Loucy (cell line): ENCODE results near the gene CBLC.

Source experiments
- H2AFZ ChIP-seq: fragments of 200-600 bp; sonication (generic); 2 replicates; pipeline ENCODE4 v1.6.0; 2016; ENCODE audit warnings: antibody characterized with exemption, mild to moderate bottlenecking, low read length, moderate library complexity
- H3F3A ChIP-seq: fragments of 200-600 bp; 2 replicates; pipeline ENCODE4 v1.6.0; 2016; ENCODE audit warnings: antibody characterized with exemption, low read depth, mild to moderate bottlenecking
- H3K27me3 ChIP-seq: fragments of 200-600 bp; sonication (generic); 2 replicates; pipeline ENCODE4 v1.6.1; 2014; ENCODE audit warnings: low read length, mild to moderate bottlenecking; ENCODE audit not compliant: insufficient read depth, poor library complexity, severe bottlenecking
- H3K36me3 ChIP-seq: fragments of 200-600 bp; sonication (generic); 2 replicates; pipeline ENCODE4 v1.6.1; 2016; ENCODE audit warnings: low read length; ENCODE audit not compliant: insufficient read depth
- H3K4me1 ChIP-seq: fragments of 200-600 bp; sonication (generic); 2 replicates; pipeline ENCODE4 v1.5.1; 2014; ENCODE audit warnings: low read length, mild to moderate bottlenecking; ENCODE audit not compliant: insufficient read depth, poor library complexity, severe bottlenecking
- H3K4me2 ChIP-seq: fragments of 200-600 bp; sonication (generic); 2 replicates; pipeline ENCODE4 v1.6.0; 2014; ENCODE audit warnings: antibody characterized with exemption, low read length, low read depth, mild to moderate bottlenecking; ENCODE audit not compliant: poor library complexity, severe bottlenecking
- H3K4me3 ChIP-seq: fragments of 200-600 bp; sonication (generic); 2 replicates; pipeline ENCODE4 v1.5.1; 2014; ENCODE audit warnings: low read length, mild to moderate bottlenecking, mixed read lengths; ENCODE audit not compliant: poor library complexity, severe bottlenecking
- H3K79me2 ChIP-seq: fragments of 200-600 bp; sonication (generic); 2 replicates; pipeline ENCODE4 v1.6.1; 2014; ENCODE audit warnings: low read length; ENCODE audit not compliant: insufficient read depth
- H3K9ac ChIP-seq: fragments of 200-600 bp; sonication (generic); 2 replicates; pipeline ENCODE4 v1.6.0; 2014; ENCODE audit warnings: mild to moderate bottlenecking, low read depth, low read length, moderate library complexity; ENCODE audit not compliant: poor library complexity, severe bottlenecking
- H3K9me2 ChIP-seq: fragments of 200-600 bp; sonication (generic); replicated peaks from 2 replicates; pipeline ENCODE4 v1.6.1; 2016; ENCODE audit warnings: low read depth, low read length, mixed read lengths
- H3K9me3 ChIP-seq: fragments of 200-600 bp; sonication (generic); 2 replicates; pipeline ENCODE4 v1.6.1; 2014; ENCODE audit warnings: mild to moderate bottlenecking, antibody characterized with exemption, low read length, low read depth; ENCODE audit not compliant: insufficient read depth
- H4K20me1 ChIP-seq: fragments of 200-600 bp; sonication (generic); 2 replicates; pipeline ENCODE4 v1.6.0; 2014; ENCODE audit warnings: antibody characterized with exemption, low read length, mild to moderate bottlenecking; ENCODE audit not compliant: insufficient read depth, poor library complexity, severe bottlenecking
- EZH2phosphoT487 ChIP-seq: fragments of 200-600 bp; IDR thresholded peaks from 2 replicates; pipeline ENCODE4 v1.6.1; 2018; ENCODE audit warnings: antibody characterized with exemption, mild to moderate bottlenecking, moderate library complexity, borderline replicate concordance
- TF ChIP-seq, protein P1 (sequence below): fragments of 200-600 bp; sonication (generic); conservative IDR thresholded peaks from 2 replicates; pipeline ENCODE4 v1.5.1; 2014; ENCODE audit warnings: mild to moderate bottlenecking, antibody characterized with exemption, low read length

The CBLC gene

DNA sequence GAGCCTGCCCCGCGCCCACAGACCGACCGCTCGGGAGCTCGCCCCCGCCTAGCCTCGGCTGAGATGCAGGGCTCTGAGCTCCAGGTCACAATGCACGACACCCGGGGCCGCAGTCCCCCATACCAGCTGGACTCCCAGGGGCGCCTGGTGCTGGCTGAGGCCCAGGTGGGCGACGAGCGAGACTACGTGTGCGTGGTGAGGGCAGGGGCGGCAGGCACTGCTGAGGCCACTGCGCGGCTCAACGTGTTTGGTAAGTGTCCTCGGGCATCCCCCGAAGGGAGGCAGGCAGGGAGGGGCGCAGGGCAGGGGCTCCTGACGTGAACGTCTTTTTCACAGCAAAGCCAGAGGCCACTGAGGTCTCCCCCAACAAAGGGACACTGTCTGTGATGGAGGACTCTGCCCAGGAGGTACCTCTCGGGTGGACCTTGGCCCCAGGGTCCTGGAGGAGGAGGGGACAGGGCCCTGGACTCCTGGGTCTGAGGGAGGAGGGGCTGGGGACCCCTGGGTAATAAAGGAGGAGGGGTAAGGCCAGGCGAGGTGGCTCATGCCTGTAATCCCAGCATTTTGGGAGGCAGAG is 34.5 kb downstream of the CBLC start:
- Histone ChIP-seq H3K9ac (no peak overlapping the region), H3K9me2 (no peaks in the 10 kb centered on the region), H3F3A (no peaks in the 10 kb centered on the region), H2AFZ (no peak overlapping the region), H3K4me2 (no peak overlapping the region), H3K36me3 (no peaks in the 10 kb centered on the region), H3K4me1 (no peaks in the 10 kb centered on the region), H3K4me3 (no peak overlapping the region), H3K27me3 (no peaks in the 10 kb centered on the region), H3K79me2 (no peaks in the 10 kb centered on the region), H4K20me1 (no peaks in the 10 kb centered on the region), H3K9me3 (no peaks in the 10 kb centered on the region)
- TF ChIP-seq, protein P1, sequence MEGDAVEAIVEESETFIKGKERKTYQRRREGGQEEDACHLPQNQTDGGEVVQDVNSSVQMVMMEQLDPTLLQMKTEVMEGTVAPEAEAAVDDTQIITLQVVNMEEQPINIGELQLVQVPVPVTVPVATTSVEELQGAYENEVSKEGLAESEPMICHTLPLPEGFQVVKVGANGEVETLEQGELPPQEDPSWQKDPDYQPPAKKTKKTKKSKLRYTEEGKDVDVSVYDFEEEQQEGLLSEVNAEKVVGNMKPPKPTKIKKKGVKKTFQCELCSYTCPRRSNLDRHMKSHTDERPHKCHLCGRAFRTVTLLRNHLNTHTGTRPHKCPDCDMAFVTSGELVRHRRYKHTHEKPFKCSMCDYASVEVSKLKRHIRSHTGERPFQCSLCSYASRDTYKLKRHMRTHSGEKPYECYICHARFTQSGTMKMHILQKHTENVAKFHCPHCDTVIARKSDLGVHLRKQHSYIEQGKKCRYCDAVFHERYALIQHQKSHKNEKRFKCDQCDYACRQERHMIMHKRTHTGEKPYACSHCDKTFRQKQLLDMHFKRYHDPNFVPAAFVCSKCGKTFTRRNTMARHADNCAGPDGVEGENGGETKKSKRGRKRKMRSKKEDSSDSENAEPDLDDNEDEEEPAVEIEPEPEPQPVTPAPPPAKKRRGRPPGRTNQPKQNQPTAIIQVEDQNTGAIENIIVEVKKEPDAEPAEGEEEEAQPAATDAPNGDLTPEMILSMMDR, result no peak
- no peak for TF ChIP-seq EZH2phosphoT487

DNA sequence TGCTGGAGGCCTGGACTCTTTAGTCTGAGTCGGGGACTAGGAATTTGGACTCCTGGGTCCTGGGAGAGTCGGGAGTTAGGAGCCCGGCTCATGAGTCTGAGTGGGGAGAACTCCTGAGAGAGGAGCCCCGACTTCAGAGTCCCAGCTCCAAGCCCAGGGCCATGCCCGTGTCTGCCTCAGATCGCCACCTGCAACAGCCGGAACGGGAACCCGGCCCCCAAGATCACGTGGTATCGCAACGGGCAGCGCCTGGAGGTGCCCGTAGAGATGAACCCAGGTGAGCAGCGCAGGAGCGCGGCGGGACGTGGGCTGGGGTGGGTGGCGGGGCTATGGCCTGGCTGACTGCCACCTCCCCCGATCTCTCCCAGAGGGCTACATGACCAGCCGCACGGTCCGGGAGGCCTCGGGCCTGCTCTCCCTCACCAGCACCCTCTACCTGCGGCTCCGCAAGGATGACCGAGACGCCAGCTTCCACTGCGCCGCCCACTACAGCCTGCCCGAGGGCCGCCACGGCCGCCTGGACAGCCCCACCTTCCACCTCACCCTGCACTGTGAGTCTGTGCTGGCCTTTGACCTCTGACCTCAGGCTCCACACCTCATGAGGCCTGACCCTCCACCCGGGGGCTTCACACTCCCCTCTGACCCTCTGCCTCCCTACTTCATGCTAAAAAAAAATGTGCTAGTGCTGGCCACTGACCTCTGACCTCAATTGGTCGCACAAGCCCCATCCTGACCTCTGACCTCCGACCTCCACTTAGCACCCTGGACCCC is 35.6 kb downstream of the CBLC start:
- Histone ChIP-seq H3K4me1 (no peaks in the 10 kb centered on the region), H3K9me2 (no peaks in the 10 kb centered on the region), H3K9ac (no peak overlapping the region), H3F3A (no peaks in the 10 kb centered on the region), H3K36me3 (no peaks in the 10 kb centered on the region), H4K20me1 (no peaks in the 10 kb centered on the region), H3K79me2 (no peaks in the 10 kb centered on the region), H3K4me2 (no peak overlapping the region), H2AFZ (no peak overlapping the region), H3K4me3 (no peak overlapping the region), H3K27me3 (no peaks in the 10 kb centered on the region), H3K9me3 (no peaks in the 10 kb centered on the region)
- TF ChIP-seq, protein P1, result no peak
- no peak for TF ChIP-seq EZH2phosphoT487

DNA sequence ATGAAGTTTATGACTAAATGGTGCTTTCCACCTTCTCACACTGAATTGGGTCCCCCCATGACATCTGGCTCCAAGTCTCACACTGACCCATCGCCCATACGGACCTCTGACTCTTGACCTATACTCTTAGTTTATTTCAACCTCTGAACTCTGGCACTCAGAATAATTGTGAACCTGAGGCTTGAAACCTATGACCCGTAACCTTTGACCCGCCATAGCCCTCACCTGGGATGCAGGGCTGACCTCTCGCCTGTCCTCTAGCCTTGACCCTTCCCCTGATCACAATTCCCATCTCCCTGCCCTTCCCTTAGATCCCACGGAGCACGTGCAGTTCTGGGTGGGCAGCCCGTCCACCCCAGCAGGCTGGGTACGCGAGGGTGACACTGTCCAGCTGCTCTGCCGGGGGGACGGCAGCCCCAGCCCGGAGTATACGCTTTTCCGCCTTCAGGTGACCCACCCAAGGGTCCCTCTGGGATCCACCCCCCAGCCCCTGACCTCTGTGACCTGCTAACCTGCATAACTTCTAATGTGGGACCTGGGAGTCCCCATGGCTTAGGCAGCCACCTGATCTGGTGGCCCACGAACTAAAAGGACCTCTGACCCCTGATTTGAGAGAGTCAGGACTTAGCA is 36.3 kb downstream of the CBLC start:
- Histone ChIP-seq H2AFZ (no peak overlapping the region), H3K79me2 (no peaks in the 10 kb centered on the region), H3K9me3 (no peaks in the 10 kb centered on the region), H3K4me2 (no peak overlapping the region), H3K4me3 (no peak overlapping the region), H3K9me2 (no peaks in the 10 kb centered on the region), H3K4me1 (no peaks in the 10 kb centered on the region), H3K36me3 (no peaks in the 10 kb centered on the region), H3K27me3 (no peaks in the 10 kb centered on the region), H3F3A (no peaks in the 10 kb centered on the region), H4K20me1 (no peaks in the 10 kb centered on the region), H3K9ac (no peak overlapping the region)
- TF ChIP-seq, protein P1, result no peak
- TF ChIP-seq EZH2phosphoT487, result no peak
